ENCODE results near the gene PHKA1. TPM values are rescaled to one million over a fixed set of nuclear protein-coding genes. Genes with fewer than 3 reads are reported as not detected.
"Not testable (repeated sequence)": the region's sequence is repeated elsewhere in the genome, so short reads cannot be mapped to it uniquely, and the experiment has no call there.

Gene PHKA1
- polyA plus RNA-seq, 1 experiment, result 1.5 TPM

DNA sequence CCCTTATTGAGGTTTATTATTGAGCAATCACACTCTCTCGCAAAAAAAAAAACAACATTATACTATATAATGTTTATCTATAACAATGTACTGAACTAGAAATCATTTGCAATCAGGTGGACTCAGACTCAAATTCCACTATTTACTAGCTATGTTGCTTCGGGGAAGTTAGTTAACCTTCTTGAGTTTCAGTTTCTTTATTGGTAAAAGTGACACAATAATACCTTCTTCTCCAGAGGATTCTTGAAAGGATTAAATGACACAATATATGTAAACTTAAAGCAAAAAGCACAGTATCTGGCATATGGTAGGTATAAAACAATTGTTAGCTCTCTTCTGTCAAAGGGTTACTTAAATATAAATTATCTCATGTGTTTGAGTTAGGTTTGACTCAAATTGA is 110.0 kb downstream of the PHKA1 start:
- no peak for DNase-seq (ENCODE audit: low read depth)
- ChIA-PET CTCF (no interaction called here), POLR2A (interaction anchor here (0.6 kb wide), 1 partner anchor 63 kb away, joined by 3 read pairs; no protein-coding TSS in a partner anchor)
- H3K27me3 ChIP-seq (ENCODE audit: control insufficient read depth, insufficient read depth, low read length), result no peaks in the 10 kb centered on the region
- TF ChIP-seq, protein P1, sequence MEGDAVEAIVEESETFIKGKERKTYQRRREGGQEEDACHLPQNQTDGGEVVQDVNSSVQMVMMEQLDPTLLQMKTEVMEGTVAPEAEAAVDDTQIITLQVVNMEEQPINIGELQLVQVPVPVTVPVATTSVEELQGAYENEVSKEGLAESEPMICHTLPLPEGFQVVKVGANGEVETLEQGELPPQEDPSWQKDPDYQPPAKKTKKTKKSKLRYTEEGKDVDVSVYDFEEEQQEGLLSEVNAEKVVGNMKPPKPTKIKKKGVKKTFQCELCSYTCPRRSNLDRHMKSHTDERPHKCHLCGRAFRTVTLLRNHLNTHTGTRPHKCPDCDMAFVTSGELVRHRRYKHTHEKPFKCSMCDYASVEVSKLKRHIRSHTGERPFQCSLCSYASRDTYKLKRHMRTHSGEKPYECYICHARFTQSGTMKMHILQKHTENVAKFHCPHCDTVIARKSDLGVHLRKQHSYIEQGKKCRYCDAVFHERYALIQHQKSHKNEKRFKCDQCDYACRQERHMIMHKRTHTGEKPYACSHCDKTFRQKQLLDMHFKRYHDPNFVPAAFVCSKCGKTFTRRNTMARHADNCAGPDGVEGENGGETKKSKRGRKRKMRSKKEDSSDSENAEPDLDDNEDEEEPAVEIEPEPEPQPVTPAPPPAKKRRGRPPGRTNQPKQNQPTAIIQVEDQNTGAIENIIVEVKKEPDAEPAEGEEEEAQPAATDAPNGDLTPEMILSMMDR (IDR thresholded peaks at IDR 0.05; ENCODE audit: insufficient read depth, low read depth, low read length), result no peak
- H3K36me3 ChIP-seq (ENCODE audit: control insufficient read depth, insufficient read depth, low read length), result no peaks in the 10 kb centered on the region
- no peak overlapping the region for H3K4me3 ChIP-seq (ENCODE audit: low read depth, low read length)

DNA sequence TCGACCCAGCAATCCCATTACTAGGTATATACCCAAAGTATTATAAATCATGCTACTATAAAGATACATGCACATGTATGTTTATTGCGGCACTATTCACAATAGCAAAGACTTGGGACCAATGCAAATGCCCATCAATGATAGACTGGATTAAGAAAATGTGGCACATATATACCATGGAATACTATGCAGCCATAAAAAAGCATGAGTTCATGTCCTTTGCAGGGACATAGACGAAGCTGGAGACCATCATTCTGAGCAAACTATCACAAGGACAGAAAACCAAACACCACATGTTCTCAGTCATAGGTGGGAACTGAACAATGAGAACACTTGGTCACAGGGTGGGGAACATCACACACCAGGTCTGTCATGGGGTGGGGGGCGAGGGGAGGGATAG is 123.1 kb downstream of the PHKA1 start:
- DNase-seq (ENCODE audit: low read depth); POLR2A ChIA-PET; H3K4me3 ChIP-seq (ENCODE audit: low read depth, low read length); H3K27me3 ChIP-seq (ENCODE audit: control insufficient read depth, insufficient read depth, low read length); H3K36me3 ChIP-seq (ENCODE audit: control insufficient read depth, insufficient read depth, low read length); CTCF ChIA-PET: not testable (repeated sequence)

DNA sequence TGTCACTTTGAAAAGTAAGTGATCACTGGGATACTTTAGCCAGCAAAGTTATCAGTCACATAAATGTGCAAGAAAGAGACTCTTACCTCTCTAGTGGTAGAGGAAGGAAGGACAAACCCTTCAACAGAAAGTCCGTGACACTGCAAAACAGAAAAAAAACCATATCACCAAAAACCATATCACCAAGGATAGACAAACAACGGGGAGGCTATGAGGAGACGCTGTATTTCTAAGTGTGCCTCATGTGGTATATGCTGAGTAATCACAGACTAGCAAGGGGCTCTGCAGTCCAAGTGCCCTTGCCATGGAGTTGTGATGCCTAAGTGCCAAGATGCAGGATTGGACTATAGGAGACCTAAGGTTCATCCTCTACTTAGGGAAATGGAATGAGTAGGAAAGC is 129.9 kb downstream of the PHKA1 start:
- POLR2A ChIA-PET, result no interaction called here
- DNase-seq (ENCODE audit: low read depth), result no peak
- CTCF ChIA-PET, result no interaction called here

DNA sequence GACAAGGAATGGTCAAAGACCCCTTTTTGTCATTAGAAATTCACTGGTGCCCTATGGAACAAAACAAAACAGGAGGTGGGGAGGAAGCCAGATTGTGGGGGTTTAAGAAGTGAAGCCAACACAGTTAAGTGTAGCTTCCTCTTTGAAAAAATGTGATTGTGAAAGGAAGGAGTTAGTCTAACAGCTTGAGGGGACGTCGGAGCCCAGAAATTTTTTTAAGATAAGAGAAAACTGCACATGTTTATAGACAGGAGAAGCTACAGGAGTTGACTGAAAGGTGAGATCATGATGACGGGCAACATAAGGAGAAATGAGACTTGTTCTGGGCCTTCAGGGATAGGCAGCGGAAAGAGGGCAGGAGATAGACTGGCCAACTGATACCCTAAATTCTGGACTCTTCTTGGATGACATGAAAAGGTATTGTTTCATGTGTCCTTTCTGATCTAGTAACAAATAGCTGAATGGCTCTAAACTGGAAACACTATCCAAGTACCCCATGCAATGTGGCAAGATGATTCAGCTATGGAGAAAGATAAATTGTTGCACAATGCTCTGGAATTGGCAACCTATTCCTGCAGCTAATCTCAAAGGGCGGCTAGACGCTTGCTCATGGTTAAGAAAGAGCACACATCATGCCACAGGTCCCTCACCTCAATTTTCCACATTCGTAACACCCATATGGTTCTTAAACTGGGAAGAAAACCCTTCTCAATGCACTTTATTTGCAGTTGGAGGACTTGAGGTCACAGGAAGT is 137.8 kb downstream of the PHKA1 start:
- Histone ChIP-seq H3K4me3 (ENCODE audit: low read depth, low read length) (no peak overlapping the region), H3K36me3 (ENCODE audit: control insufficient read depth, insufficient read depth, low read length) (no peaks in the 10 kb centered on the region), H3K27me3 (ENCODE audit: control insufficient read depth, insufficient read depth, low read length) (no peaks in the 10 kb centered on the region)
- POLR2A ChIA-PET, result no interaction called here
- TF ChIP-seq, protein P1 (IDR thresholded peaks at IDR 0.05; ENCODE audit: insufficient read depth, low read depth, low read length), result no peak
- DNase-seq (ENCODE audit: low read depth), result no peak
- CTCF ChIA-PET, result no interaction called here

More for the DNA sequence above, 129.9 kb downstream of the PHKA1 start:
- H3K27me3 ChIP-seq (ENCODE audit: control insufficient read depth, insufficient read depth, low read length), result no peaks in the 10 kb centered on the region
- H3K36me3 ChIP-seq (ENCODE audit: control insufficient read depth, insufficient read depth, low read length), result no peaks in the 10 kb centered on the region
- TF ChIP-seq, protein P1 (IDR thresholded peaks at IDR 0.05; ENCODE audit: insufficient read depth, low read depth, low read length), result no peak
- H3K4me3 ChIP-seq (ENCODE audit: low read depth, low read length), result no peak overlapping the region

DNA sequence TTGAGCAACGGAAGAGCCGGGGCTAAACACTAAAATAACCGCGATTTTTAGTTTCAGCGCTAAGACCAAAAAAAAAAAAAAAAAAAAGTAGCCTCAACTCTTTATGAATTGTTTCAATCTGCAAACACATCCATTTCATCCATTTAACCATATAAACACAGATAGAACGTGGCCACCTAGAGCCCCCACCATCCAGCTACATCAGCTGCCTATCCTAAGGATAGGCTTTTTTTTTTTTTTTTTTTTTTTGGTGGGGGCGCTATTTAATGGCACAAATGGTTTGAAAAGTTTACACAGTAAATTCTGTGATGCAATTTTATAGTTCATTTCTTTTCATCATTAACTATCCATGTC is 141.0 kb downstream of the PHKA1 start:
- Histone ChIP-seq H3K36me3 (ENCODE audit: control insufficient read depth, insufficient read depth, low read length) (no peaks in the 10 kb centered on the region), H3K4me3 (ENCODE audit: low read depth, low read length) (peak overlapping the region; percentile 57), H3K27me3 (ENCODE audit: control insufficient read depth, insufficient read depth, low read length) (no peaks in the 10 kb centered on the region)
- DNase-seq (ENCODE audit: low read depth), result no peak
- POLR2A ChIA-PET, result no interaction called here
- TF ChIP-seq, protein P1 (IDR thresholded peaks at IDR 0.05; ENCODE audit: insufficient read depth, low read depth, low read length), result no peak
- CTCF ChIA-PET, result no interaction called here

All from BJ (cell line).